Suprapubic skin (tissue), 4 donors: Measurements from ENCODE around the gene DVL3. TPM values are rescaled to one million over a fixed set of nuclear protein-coding genes. Genes with fewer than 3 reads are reported as not detected.

Source experiments
- DNase-seq, 2 donors: peaks; one replicate each; pipeline ENCODE4 v3.0.0-alpha.2; 2019; ENCODE audit warnings: low spot score in 2 of 2
- H3K27ac ChIP-seq: fragments of 200-600 bp; sonication (generic); one replicate; pipeline ENCODE4 v1.5.1; 2019
- H3K27me3 ChIP-seq: fragments of 200-600 bp; sonication (generic); one replicate; pipeline ENCODE4 v1.5.1; 2019
- H3K36me3 ChIP-seq: fragments of 200-600 bp; sonication (generic); one replicate; pipeline ENCODE4 v1.5.1; 2019
- H3K4me1 ChIP-seq: fragments of 200-600 bp; sonication (generic); one replicate; pipeline ENCODE4 v1.5.1; 2019
- H3K4me3 ChIP-seq: fragments of 200-600 bp; sonication (generic); one replicate; pipeline ENCODE4 v1.5.1; 2019; ENCODE audit warnings: mild to moderate bottlenecking
- H3K9me3 ChIP-seq: fragments of 200-600 bp; sonication (generic); one replicate; pipeline ENCODE4 v1.5.1; 2019
- EP300 ChIP-seq: sonication (generic); formaldehyde crosslinking; IDR thresholded peaks from one replicate; pipeline ENCODE4 v1.6.1; 2017; ENCODE audit warnings: antibody characterized with exemption
- POLR2A ChIP-seq, 2 donors: fragments of 450-650 bp; IDR thresholded peaks; one replicate each; pipeline ENCODE4 v1.6.1; 2017; ENCODE audit warnings: antibody characterized with exemption in 2 of 2, mild to moderate bottlenecking in 2 of 2, moderate library complexity in 2 of 2
- POLR2AphosphoS5 ChIP-seq, 3 donors: sonication (generic); formaldehyde crosslinking; IDR thresholded peaks; one replicate each; pipeline ENCODE4 v1.6.1; 2017; ENCODE audit warnings: antibody characterized with exemption in 3 of 3
- WGBS: methylation state at CpG from one replicate; pipeline ENCODE4 v1.1.5; 2018; 5-methylcytosine and 5-hydroxymethylcytosine counted together
- total RNA-seq, 4 donors: library from RNA; depleted of rRNA; stranded (reverse); fragments of >200 nt; gene quantifications; one replicate each; pipeline ENCODE4 v1.1.0, GENCODE V29; 2016
- TF ChIP-seq, protein P1 (sequence below), 2 donors: fragments of 200-600 bp in 1 of 2; fragments of 450-650 bp in 1 of 2; sonication (generic) in 1 of 2; IDR thresholded peaks; one replicate each; pipeline ENCODE4 v1.5.1; 2016 to 2019; ENCODE audit warnings: antibody characterized with exemption in 2 of 2, mild to moderate bottlenecking in 1 of 2, moderate library complexity in 1 of 2

The DVL3 gene
- total RNA-seq, 4 donors from 2014 or later = 53.6 to 72.7 (median 56.1) TPM

GRCh38 chr3:184189421-184189820 lies 34.2 kb downstream of the DVL3 start:
- H3K4me3 ChIP-seq = no peak overlapping the region
- WGBS = 94% methylated on average over 12 of the region's 13 CpGs
- no peak for DNase-seq
- peaks cover 61% of the 10 kb centered on the region for H3K36me3 ChIP-seq
- TF ChIP-seq POLR2AphosphoS5 (IDR thresholded peaks at IDR 0.05) (no peak), EP300 (no peak), POLR2A (IDR thresholded peaks at IDR 0.05) (no peak)
- TF ChIP-seq, protein P1, sequence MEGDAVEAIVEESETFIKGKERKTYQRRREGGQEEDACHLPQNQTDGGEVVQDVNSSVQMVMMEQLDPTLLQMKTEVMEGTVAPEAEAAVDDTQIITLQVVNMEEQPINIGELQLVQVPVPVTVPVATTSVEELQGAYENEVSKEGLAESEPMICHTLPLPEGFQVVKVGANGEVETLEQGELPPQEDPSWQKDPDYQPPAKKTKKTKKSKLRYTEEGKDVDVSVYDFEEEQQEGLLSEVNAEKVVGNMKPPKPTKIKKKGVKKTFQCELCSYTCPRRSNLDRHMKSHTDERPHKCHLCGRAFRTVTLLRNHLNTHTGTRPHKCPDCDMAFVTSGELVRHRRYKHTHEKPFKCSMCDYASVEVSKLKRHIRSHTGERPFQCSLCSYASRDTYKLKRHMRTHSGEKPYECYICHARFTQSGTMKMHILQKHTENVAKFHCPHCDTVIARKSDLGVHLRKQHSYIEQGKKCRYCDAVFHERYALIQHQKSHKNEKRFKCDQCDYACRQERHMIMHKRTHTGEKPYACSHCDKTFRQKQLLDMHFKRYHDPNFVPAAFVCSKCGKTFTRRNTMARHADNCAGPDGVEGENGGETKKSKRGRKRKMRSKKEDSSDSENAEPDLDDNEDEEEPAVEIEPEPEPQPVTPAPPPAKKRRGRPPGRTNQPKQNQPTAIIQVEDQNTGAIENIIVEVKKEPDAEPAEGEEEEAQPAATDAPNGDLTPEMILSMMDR (IDR thresholded peaks at IDR 0.05) = no peak
- H3K4me1 ChIP-seq = peaks cover 29% of the 10 kb centered on the region
- no peaks in the 10 kb centered on the region for H3K27me3 ChIP-seq
- H3K9me3 ChIP-seq = no peaks in the 10 kb centered on the region
- no peak overlapping the region for H3K27ac ChIP-seq

DNA sequence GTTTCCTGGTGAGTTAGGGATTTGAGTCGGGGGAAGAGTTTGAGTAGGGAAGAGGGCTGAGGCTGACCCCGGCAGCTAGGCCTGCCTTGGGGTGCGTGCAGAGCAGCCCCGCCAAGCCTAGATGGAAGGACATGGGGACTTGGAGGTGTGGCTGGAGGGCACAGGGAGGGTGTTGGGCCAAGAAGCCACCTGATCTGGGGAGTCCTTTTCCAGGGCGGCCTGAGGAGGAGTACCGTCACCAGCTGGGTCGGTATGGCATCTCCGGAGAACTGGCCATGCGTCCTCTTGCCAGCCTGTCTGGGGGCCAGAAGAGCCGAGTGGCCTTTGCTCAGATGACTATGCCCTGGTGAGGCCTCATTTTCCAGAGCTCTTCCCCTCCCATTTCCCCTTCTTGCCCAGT lies 37.7 kb downstream of the DVL3 start:
- Histone ChIP-seq H3K27me3 (no peaks in the 10 kb centered on the region), H3K36me3 (peaks cover 74% of the 10 kb centered on the region), H3K4me1 (peaks cover 7% of the 10 kb centered on the region), H3K4me3 (no peak overlapping the region), H3K27ac (no peak overlapping the region), H3K9me3 (no peaks in the 10 kb centered on the region)
- no peak for TF ChIP-seq POLR2AphosphoS5 (IDR thresholded peaks at IDR 0.05)
- TF ChIP-seq POLR2A (IDR thresholded peaks at IDR 0.05) = no peak
- no peak for DNase-seq
- 92% methylated on average over 10 of the region's 10 CpGs for WGBS

DNA sequence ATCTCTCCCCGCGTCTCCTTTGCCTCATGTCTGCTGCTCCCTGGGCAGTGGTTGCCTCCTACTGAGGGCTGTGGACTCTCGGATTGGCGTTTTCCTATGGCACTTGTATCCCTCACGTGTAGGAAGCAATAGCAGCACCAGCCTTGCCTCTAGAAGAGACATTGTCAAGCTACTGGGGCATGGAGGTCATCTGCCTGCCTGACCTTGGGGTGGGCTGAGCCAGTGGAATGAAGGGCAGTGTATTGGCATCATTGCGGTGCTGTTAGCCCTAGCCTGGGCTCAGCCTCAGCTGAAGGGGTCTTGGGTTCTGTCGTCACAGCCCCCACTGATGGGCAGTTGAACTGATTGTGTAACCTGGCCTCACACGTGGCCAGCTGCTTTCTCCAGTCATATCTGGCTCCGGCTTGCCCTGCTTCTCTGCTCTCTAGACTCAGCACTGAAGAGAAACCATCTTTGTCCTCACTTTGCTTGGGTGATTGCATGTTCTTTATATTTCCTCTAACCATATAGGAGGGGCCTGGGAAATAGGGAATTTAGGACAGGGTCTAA lies 38.9 kb downstream of the DVL3 start:
- Histone ChIP-seq H3K9me3 (no peaks in the 10 kb centered on the region), H3K4me1 (no peaks in the 10 kb centered on the region), H3K4me3 (no peak overlapping the region), H3K27ac (no peak overlapping the region), H3K36me3 (peaks cover 65% of the 10 kb centered on the region), H3K27me3 (no peaks in the 10 kb centered on the region)
- TF ChIP-seq POLR2A (IDR thresholded peaks at IDR 0.05) = no peak
- no peak for TF ChIP-seq EP300
- no peak for TF ChIP-seq POLR2AphosphoS5 (IDR thresholded peaks at IDR 0.05)
- WGBS = 93% methylated on average over 8 of the region's 9 CpGs
- no peak for DNase-seq

DNA sequence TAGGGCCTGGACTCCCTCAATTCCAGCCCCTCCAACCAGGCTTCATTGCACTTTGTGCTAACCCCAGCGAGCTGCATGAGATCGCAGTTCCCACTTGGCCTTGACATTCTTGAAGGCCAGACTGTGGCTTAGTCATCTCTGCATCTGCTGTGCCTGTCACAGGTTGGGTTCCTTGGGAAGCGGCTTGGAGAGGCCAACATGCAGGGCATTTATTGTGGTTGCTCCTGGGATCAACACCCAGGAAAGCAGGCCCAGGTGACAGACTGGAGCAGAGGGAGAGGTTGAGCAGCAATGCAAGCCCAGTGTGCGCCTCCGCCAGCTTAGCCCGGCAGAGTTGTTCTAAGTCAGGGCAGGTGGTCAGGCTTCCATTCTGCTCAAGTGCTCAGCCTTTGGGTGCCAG lies 41.4 kb downstream of the DVL3 start:
- no peak for TF ChIP-seq POLR2A (IDR thresholded peaks at IDR 0.05)
- TF ChIP-seq POLR2AphosphoS5 (IDR thresholded peaks at IDR 0.05) = no peak
- TF ChIP-seq EP300 = no peak
- TF ChIP-seq, protein P1 (IDR thresholded peaks at IDR 0.05) = no peak
- no peaks in the 10 kb centered on the region for H3K4me1 ChIP-seq
- no peaks in the 10 kb centered on the region for H3K27me3 ChIP-seq
- H3K9me3 ChIP-seq = no peaks in the 10 kb centered on the region
- WGBS = 98% methylated on average over 6 of the region's 6 CpGs
- no peak for DNase-seq
- H3K36me3 ChIP-seq = peaks cover 41% of the 10 kb centered on the region
- H3K4me3 ChIP-seq = no peak overlapping the region
- H3K27ac ChIP-seq = no peak overlapping the region

DNA sequence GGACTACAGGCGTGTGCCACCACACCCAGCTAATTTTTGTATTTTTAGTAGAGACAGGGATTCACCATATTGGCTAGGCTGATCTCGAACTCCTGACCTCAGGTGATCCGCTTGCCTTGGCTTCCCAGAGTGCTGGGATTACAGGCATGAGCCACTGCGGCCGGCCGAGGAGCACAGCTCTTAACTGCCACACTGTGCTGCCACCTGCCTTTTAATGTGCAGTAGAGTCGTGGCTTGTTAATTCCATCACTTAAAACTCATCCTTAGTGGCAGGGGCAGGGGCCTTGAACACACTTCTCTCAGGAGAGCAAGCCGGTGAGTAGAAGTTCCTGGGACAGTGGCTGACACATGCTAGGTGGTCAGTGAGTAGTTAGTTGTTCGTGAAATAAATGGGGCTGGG lies 43.3 kb downstream of the DVL3 start:
- H3K4me1 ChIP-seq = no peaks in the 10 kb centered on the region
- H3K36me3 ChIP-seq = peaks cover 22% of the 10 kb centered on the region
- no peak for DNase-seq
- no peak overlapping the region for H3K27ac ChIP-seq
- H3K9me3 ChIP-seq = no peaks in the 10 kb centered on the region
- H3K4me3 ChIP-seq = no peak overlapping the region
- TF ChIP-seq POLR2AphosphoS5 (IDR thresholded peaks at IDR 0.05) (no peak), EP300 (no peak), POLR2A (IDR thresholded peaks at IDR 0.05) (no peak)
- TF ChIP-seq, protein P1 (IDR thresholded peaks at IDR 0.05) = no peak
- 94% methylated on average over 8 of the region's 9 CpGs for WGBS
- no peaks in the 10 kb centered on the region for H3K27me3 ChIP-seq

GRCh38 chr3:184200825-184201224 lies 45.6 kb downstream of the DVL3 start:
- H3K4me1 ChIP-seq = no peaks in the 10 kb centered on the region
- no peaks in the 10 kb centered on the region for H3K9me3 ChIP-seq
- DNase-seq = no peak
- H3K36me3 ChIP-seq = no peaks in the 10 kb centered on the region
- H3K27me3 ChIP-seq = peaks cover 4% of the 10 kb centered on the region
- H3K27ac ChIP-seq = no peak overlapping the region
- H3K4me3 ChIP-seq = no peak overlapping the region
- TF ChIP-seq EP300 (no peak), POLR2AphosphoS5 (IDR thresholded peaks at IDR 0.05) (no peak)

GRCh38 chr3:184203526-184203925 lies 48.3 kb downstream of the DVL3 start:
- H3K9me3 ChIP-seq = no peaks in the 10 kb centered on the region
- H3K4me3 ChIP-seq = no peak overlapping the region
- whole genome bisulfite sequencing = 79% methylated on average over 8 of the region's 8 CpGs
- TF ChIP-seq POLR2A (IDR thresholded peaks at IDR 0.05) = no peak
- TF ChIP-seq, protein P1 (IDR thresholded peaks at IDR 0.05) = no peak
- TF ChIP-seq POLR2AphosphoS5 (IDR thresholded peaks at IDR 0.05) = no peak
- TF ChIP-seq EP300 = no peak
- no peaks in the 10 kb centered on the region for H3K4me1 ChIP-seq
- no peak overlapping the region for H3K27ac ChIP-seq
- DNase-seq = no peak
- peaks cover 15% of the 10 kb centered on the region for H3K27me3 ChIP-seq
- no peaks in the 10 kb centered on the region for H3K36me3 ChIP-seq
